Inferior parietal cortex (tissue), 1 donor: ENCODE results near the gene NFYC.

Experiments
- DNase-seq: peaks from one replicate; pipeline ENCODE4 v3.0.0-alpha.2; 2016; ENCODE audit errors: extremely low spot score

The NFYC gene

DNA sequence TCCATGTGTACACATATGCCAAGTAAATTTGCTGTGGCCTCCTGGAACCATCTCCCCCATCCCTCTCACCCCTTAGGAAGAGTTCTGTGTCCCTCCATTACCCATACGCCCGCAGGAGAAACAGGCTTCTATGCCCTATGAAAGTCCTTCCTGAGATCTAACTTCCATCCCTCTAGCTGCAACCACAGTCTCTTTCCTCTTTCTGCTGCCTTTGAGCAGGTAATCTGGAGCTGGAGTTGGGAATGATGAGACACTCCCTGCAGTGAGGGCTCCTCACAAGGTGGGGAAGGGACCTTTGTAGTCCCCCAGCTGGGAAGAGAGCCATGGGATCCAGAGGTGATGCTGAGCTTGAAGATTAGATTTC, 90.1 kb downstream of the NFYC start:
- DNase-seq, result no peak

DNA sequence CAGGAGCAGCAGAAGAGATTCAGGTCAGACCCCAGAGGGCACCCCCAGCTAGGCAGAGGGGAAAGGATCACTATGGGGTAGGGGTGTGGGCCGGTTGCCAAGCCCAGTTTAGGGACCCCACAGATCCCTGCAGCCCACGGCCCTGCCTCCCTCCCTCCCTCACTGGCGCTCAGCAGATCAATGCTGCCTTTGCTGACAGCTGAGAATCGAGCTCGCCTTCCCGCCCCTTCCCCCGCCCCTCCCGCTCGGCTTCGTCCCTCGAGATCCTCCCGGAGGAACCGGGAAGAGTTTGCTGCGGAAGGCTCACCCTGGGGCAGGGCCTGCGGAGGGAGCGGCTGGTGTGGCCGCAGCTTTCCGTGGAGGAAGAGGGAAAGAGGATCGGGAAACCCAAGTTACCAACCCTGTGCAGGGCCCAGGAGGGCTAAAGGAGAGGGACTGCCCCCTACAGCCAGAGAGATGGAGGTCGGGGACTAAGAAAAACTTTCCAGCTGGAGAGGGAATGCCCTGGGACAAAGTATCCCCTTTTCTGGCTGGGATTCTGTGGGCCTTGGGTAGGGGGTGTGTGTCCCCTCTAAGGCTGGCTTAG, 91.0 kb downstream of the NFYC start:
- no peak for DNase-seq

DNA sequence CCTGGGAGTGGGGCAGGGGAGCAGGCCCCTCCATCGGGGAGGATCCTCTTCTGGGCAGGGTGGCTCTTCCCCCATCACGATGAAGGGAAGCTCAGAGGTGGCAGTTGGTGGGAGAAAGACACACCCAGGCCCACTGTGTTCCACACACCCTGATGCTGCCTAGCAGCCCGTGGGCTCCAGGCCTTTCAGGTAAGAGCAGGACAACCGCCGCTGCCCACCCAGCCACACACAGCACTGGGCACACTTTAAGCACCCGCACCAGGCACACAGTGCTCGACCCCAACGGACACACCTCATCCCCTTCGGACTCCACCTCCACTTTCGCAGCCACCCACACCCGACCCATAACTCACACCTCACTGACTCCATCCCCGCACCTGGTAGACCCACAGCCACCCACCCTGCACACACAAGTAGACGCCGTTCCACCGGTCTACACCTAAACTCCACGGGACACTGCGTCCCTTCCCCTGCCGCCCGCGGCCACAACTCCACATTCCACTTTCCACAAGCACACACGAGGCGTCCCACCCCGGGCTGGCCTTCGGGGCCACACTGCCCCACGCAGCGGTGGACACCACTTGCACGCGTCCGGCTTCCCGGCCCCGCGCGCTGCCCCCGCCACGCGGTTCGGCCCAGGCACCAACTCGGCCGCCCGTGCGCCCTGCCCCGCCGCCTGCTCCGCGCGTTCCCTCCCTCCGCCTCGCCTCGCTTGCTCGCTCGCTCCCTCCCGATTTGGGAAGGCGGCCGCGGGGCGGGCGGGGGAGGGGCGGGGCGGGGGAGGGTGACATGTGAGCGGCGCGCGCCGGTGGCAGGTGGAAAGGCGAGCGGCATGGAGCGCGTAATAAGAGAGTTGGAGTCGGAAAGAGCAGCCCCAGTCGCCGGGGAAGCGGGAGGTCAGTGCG, 91.7 kb downstream of the NFYC start, which contains the start of gene KCNQ4:
Gene KCNQ4 (plus strand): TSS at position 787 of the 905 bp plus-strand sequence. CDS start 307 bp downstream, outside the sequence.
- no peak for DNase-seq

DNA sequence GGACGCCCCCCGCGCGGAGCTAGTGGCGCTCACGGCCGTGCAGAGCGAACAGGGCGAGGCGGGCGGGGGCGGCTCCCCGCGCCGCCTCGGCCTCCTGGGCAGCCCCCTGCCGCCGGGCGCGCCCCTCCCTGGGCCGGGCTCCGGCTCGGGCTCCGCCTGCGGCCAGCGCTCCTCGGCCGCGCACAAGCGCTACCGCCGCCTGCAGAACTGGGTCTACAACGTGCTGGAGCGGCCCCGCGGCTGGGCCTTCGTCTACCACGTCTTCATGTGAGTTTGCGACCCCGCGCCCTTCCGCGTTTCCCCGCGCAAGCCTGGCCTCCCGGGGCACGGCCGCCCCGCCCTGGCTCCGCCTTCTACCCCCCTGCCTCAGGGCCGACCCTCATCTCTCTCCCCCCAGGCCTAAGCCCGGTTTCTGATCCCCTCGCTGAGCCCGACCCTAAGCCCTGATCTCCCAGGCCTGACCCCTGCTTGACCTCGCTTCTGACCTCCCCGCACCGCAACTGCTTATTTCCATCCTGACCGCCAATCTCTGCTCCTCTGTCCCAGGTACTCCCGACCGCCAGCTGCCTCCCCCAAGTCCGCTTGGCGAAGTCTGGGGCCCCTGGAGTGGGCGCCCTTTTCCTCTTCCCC, 92.8 kb downstream of the NFYC start:
- DNase-seq, result no peak

DNA sequence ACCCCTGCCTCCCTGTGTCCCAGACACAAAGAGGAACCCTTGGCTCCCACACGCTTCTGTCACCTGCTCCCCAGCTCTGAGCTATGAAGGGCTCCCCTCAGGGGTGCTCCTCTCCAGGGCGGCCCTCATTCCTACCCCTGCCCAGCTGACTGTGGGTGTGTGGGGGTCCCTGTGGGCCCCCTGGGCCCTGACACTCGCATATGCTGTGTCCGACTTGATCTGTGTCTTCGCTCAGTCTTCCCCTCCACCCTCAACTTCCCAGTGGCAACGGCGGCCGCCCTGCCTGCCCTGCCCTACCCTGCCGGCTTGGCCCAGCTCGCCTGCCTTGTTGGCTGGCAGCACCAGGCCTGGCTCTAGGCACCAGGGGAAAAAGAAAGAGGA, 93.3 kb downstream of the NFYC start:
- DNase-seq, result no peak

DNA sequence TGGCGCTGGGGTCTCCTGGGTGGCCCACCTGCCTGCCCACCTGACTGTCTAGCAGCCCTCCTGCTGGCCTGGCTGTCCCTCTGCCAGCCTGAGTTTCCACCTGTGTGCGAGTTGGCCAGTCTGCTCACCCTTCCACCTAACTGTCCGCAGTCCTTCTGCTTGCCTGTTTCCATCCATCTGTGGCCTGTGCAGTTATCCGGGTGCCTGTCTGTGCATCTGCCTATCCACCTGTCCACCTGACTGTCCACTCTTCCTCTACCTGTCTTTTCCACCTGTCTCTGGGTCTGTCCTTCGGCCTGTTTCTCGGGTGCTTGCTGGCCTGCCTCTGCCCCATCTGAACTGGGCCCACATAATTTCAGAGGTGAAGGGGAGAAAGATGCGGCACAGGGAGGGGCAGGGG, 93.9 kb downstream of the NFYC start:
- DNase-seq, result no peak

DNA sequence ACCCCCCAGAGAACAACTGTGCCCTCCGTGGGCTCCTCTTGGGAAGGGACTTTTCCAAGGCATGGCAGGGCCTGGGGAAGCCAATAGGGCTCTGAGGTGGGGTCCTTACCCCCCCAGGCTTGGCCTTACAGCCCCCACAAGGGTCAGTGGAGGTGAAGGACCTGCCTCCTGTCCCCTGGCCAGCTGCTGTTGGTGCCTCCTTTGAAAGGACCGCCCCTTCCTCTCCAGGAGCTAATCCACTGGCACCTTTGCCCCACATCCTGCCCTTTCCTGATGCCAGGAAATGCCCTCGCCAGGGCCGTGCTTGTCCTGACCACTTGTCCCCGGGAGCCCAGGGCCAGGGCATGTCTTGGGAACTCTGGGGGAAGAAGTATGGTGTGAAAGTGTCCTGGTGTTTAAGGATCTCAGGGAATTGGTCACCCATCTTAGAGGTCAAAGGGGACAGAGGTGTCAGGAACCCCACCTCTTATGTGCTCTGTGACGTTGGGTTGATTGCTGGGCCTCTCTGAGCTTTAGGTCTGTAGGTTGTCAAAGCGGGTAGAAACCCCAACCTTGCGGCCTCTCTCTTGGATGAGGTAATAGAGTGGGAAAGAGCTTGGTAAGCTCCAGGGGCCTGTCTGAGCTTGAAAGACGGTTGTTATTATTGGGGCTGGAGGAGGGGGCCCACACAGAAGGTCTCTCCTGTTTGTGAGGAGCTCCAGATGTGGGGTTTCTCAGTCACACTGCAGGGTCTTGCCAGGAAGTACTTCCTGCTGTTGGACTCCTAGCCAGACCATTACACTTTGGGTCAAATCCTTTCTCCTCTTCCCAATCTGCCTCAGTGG, 94.9 kb downstream of the NFYC start:
- no peak for DNase-seq

DNA sequence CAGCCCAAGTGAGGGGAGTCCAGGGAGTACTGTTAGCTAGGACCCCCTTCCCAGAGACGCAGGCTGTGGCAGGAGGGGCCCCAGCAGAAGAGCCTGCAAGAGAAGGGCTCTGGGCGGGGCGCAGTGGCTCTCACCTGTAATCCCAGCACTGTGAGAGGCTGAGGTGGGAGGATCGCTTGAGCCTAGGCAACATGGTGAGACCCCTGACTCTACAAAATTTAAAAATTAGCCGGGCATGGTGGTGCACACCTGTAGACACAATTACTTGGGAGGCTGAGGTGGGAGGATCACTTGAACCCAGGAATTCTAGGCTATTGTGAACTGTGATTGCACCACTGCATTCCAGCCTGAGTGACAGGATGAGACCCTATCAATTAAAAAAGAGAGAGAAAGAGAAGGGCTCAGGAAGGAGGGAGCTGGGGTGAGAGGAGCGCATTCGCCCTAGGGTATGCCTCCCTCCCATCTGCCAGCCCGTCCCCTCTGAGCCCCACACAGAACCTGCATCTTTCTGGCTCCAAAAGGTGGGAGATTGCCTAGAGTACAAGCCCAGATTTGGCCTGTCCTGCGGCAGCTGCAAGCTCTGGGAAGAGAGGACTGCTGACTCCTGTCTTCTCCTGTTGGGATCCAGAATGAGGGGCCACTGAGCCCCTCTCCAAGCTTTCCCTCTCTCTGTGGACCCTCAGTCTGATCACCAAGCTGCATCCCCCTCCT, 95.6 kb downstream of the NFYC start:
- no peak for DNase-seq

DNA sequence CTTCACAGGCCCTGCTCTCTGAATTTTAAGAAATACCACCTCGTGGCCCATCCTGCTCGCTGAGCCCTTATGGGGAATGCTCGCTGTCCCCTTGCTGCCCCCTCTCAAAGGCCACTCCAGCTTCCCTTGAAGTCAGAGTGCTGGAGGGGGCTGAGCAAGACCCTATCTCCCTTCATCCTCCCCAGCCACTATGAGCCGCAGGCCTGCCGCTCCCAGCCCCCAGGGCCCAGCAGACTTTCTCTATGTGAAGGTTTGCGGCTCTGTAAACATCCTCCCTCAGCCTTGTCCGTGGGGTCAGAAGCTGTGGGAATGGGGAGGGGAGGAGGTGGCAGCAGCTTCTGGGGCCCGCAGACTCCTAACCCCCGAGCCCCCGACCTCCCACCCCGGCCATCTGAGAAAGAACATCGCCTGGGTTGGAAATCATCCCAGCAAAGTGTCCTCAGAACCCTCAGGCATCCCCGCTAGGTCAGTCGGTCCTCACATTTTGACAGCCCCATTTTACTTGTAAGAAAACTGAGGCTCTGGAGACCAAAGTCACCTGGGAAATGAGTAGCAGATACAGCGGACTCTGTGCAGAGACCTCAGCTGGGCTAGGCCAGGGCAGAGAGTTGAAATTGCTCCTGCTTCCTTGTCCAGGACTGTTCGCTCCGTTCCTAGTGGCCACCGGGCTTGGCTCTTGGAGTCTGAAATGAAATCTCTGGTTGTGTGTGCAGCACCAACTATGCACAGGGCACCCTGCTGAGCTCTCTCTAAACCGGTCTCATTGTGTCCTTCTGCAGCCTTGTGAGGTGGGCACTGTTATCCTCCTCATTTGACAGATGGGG, 96.4 kb downstream of the NFYC start:
- DNase-seq, result no peak

DNA sequence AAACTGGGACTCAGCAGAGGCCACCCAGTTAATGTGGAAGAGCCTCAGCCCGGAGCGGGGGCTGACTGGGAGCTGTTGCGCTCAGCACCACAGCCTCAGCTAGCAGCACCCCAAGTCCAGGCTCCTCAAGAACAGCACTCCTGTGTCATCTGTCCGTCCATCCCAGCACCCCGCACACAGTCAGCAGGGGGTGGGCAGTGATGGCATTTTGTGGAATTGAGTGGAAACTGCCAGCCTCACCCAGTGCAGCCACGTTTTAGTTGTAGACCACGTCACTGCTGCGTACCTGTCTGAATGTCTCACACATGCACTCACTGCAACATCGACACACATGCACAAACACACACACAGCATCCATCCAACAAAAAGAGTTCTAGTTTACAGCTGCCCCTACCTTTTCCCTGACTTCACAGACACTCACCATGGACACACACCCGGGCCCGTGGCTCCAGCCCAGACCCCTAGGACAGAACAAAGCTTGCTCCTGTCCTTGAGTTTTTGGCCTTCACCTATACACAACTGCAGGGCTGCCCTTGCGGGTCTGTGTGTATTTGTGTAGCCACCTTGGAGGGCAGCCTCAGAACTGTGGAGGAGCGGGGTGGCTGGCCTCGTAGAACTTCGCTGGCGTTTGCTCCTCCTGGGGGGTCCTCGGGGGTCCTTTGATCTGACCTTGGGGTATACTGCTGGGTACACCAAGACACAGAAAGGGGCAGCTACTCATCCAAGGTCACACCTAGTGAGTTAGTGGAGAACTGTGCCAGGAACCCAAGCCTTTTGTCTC, 97.2 kb downstream of the NFYC start:
- no peak for DNase-seq

DNA sequence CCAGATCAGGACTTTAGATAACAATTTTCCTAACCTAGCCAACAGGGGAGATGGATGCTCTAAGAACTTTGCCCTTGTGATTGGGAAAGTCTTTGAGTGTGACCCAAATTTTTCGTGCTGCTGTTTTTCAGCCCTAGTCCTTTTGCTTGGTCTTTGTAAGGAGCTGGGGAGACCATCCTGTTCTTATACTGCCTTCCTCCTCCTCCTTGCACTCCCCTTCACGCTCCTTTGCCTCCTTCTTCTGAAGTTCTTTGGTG, 97.8 kb downstream of the NFYC start:
- no peak for DNase-seq

DNA sequence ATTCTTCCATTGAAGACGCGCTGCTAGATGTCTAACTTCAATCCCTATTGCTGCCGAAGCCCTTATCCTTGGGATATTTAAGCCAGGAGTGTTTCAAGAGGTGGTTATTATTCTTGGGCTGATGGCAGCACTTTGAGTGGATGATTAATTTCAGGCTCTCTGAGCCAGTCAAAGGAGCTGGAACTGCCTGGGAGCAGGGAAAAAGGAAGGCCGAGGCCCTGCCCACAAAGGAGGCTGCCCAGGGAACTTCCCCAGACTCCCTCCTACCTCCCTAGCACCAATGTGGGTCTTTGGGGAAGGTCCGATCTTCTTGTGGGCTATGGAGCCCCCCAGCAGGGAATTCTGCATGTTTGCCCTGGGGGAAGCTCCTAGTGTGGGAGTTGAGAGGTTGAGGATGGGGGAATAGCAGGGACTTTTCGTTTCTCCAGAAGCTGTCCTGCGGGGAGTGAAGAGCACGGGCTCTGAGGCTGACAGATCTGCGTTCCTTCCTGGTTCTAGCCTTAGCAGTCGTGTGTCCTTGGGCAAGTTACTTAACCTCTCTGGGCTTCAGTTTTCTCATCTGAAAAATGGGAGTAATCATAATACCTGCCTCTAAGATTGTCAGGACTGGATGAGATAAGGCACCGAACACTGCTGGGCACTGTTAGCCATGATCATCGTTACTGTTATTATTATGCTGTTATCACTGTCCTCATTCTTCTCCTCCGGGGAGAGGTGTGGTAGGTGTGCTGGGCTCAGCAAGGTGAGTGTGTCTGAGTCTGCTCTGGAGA, 98.3 kb downstream of the NFYC start:
- no peak for DNase-seq

DNA sequence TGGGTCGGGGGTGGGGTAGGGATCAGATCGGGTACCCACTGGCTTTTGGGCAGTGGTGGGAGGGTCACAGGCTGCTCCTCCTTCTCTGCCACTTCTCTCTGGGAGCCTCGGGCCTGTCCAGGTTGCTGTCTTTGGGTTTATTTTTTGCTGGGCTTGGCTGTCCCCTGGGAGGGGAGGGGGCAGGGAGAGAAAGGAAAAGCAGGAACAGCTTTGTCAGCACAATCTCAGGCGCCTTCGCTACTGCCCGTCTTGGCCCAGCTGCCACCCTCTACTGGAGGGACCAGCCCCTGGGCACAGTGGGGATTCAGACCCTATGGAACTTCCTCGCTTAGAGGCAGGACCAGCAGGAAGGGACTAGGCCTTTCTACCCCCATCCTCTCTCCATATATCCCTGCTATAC, 100.5 kb downstream of the NFYC start:
- DNase-seq, result no peak

DNA sequence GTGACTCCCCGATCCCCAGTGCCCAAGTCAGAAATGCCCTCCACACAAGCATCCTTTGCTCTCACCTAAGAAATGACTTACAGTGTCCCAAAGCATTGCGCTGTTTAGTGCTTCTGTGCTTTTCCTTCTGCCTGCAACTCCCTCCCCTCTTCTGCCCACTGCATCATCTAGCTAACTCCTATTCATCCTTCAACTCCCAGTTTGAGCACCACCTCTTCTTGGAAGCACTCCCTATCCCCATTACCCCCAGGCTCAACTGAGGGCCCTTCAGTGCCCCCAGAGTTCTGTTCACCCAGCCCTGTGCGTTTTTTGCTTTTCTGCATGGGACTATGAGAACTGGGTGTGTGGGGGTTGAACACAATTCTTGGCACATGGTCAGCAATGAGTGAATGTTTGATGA, 102.1 kb downstream of the NFYC start:
- DNase-seq, result no peak

DNA sequence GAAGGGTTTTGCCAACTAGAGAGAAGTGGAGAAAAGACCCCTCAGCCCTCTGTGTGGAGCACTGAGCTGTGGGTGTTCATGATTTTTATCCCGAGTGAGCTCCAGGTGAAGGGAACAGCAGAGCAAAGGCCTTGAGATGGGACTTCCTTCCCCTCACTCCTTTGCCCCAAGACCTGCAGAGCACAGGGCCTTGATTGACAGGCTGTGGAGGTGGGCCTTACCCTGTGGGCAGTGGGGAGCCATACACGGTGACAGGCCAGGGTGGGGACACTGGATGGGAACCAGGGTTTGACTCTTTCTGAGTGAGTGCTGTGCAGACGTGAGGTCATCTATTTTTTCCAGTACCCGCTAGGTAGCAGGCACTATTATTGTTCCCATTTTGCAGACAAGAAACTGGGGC, 102.5 kb downstream of the NFYC start:
- no peak for DNase-seq

DNA sequence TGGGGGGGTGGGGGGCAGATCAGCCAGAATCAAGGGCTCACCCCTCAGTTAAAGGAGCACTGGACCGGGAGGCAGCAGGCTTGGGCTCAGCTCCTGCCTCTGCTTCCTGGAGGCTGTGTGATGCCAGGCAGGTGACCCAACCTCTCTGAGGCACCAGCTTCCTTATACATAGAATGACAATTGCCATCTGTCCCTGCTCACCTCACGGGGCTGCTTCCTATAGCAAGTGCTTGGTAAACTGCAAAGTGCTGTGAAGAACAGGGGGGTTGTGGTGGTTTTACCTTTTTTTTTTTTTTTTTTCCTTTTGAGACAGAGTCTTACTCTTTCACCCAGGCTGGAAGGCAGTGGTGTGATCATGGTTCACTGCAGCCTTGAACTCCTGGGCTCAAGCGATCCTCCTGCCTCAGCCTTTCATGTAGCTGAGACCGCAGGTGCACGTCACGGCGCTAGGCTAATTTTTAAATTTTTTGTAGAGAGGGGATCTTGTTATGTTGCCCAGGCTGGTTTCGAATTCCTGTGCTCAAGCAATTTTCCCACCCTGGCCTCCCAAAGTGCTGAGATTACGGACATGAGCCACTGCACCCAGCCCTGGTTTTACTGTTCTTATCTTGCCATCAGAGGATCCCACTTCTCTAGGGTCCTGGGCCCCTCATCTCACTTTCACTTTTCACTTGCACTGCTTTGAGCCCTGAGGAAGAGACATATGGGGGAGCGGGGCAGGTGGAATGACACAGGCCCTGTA, 103.6 kb downstream of the NFYC start:
- DNase-seq, result no peak

DNA sequence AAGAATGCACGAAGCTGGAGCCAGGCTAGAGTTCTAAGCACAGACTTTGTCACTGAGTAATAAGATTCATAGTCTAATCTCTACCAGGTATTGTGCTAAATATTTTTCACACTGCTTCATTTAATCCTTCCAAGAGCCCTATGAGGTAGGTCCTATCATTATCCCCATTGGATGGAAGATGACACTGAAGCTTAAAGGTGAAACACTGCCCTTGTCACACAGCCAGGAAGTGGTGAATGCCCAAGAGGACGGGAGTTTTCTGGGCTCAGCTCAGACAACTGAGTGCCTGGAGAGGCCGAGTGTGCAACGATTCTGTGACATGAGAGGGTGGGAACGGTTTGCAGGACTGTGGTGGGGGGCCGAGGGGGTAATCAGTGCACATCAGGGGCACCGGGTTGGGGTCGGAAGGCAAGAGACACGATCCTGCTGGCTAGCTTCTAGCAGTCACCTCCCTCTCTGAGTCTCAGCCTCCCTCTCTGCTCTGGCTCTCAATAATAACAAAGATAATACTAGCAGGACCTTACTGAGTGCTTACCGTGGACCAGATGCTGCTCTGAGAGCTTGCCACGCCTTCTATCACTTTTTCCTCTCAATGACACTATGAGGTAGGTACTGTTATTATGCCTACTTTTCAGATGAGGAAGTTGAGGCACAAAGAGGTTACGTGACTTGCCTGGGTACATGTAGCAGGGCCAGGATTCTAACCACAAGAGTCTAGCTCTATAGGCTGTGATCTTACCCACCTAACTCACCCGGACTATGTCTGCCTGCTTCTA, 104.5 kb downstream of the NFYC start:
- no peak for DNase-seq
